Measurements from ENCODE around the gene LMNTD1. TPM values are rescaled to one million over a fixed set of nuclear protein-coding genes. Genes with fewer than 3 reads are reported as not detected.

The LMNTD1 gene
- total RNA-seq, 1 donor from 2014 or later: not detected

DNA sequence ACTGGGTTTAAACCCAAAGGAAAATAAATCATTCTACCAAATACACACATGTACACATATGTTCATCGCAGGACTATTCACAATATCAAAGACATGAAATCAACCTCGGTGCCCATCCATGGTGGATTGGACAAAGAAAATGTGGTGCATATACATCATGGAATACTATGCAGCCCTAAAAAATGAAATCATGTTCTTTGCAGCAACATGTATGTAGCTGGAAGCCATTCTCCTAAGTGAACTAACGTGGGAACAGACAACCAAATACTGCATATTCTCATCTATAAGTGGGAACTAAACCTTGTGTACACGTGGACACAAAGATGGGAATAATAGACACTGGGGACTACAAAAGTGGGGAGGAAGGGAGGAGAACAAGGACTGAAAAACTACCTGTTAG lies 96.6 kb downstream of the LMNTD1 start:
- no peaks in the 10 kb centered on the region for H3K36me3 Mint-ChIP-seq (ENCODE audit: unreplicated experiment)
- H3K4me3 Mint-ChIP-seq (ENCODE audit: unreplicated experiment): no peak overlapping the region
- no peaks in the 10 kb centered on the region for H3K9me3 Mint-ChIP-seq (ENCODE audit: unreplicated experiment)
- no peak for DNase-seq (ENCODE audit: extremely low spot score, unreplicated experiment)
- H3K4me1 Mint-ChIP-seq (ENCODE audit: unreplicated experiment): peaks cover 29% of the 10 kb centered on the region
- H3K27me3 Mint-ChIP-seq (ENCODE audit: unreplicated experiment): no peaks in the 10 kb centered on the region
- no peak for TF ChIP-seq CTCF (IDR thresholded peaks at IDR 0.05)
- H3K27ac Mint-ChIP-seq (ENCODE audit: unreplicated experiment): peak overlapping the region; percentile 54

- no peaks in the 10 kb centered on the region for H3K9me3 Mint-ChIP-seq (ENCODE audit: unreplicated experiment)
- TF ChIP-seq CTCF (IDR thresholded peaks at IDR 0.05): no peak
- no peak for DNase-seq (ENCODE audit: extremely low spot score, unreplicated experiment)
- no peaks in the 10 kb centered on the region for H3K27me3 Mint-ChIP-seq (ENCODE audit: unreplicated experiment)
- peaks cover 29% of the 10 kb centered on the region for H3K4me1 Mint-ChIP-seq (ENCODE audit: unreplicated experiment)
- H3K27ac Mint-ChIP-seq (ENCODE audit: unreplicated experiment): peak overlapping the region; percentile 54
- no peaks in the 10 kb centered on the region for H3K36me3 Mint-ChIP-seq (ENCODE audit: unreplicated experiment)
- H3K4me3 Mint-ChIP-seq (ENCODE audit: unreplicated experiment): no peak overlapping the region
These were observed 97.4 kb downstream of the LMNTD1 start for GRCh38 chr12:25455696-25456095.

- Mint-ChIP-seq H3K4me1 (ENCODE audit: unreplicated experiment) (no peaks in the 10 kb centered on the region), H3K27me3 (ENCODE audit: unreplicated experiment) (no peaks in the 10 kb centered on the region), H3K4me3 (ENCODE audit: unreplicated experiment) (no peak overlapping the region), H3K36me3 (ENCODE audit: unreplicated experiment) (peaks cover 2% of the 10 kb centered on the region), H3K9me3 (ENCODE audit: unreplicated experiment) (no peaks in the 10 kb centered on the region), H3K27ac (ENCODE audit: unreplicated experiment) (no peak overlapping the region)
- TF ChIP-seq CTCF (IDR thresholded peaks at IDR 0.05): no peak
- DNase-seq (ENCODE audit: extremely low spot score, unreplicated experiment): no peak
These were observed 104.1 kb downstream of the LMNTD1 start for GRCh38 chr12:25449007-25449406.

- Mint-ChIP-seq H3K9me3 (ENCODE audit: unreplicated experiment) (no peaks in the 10 kb centered on the region), H3K27me3 (ENCODE audit: unreplicated experiment) (no peaks in the 10 kb centered on the region), H3K4me3 (ENCODE audit: unreplicated experiment) (no peak overlapping the region), H3K4me1 (ENCODE audit: unreplicated experiment) (no peaks in the 10 kb centered on the region), H3K27ac (ENCODE audit: unreplicated experiment) (no peak overlapping the region), H3K36me3 (ENCODE audit: unreplicated experiment) (peaks cover 2% of the 10 kb centered on the region)
- TF ChIP-seq CTCF (IDR thresholded peaks at IDR 0.05): no peak
- DNase-seq (ENCODE audit: extremely low spot score, unreplicated experiment): no peak
These were observed 106.0 kb downstream of the LMNTD1 start for GRCh38 chr12:25447046-25447445.

GRCh38 chr12:25438638-25439037 lies 114.4 kb downstream of the LMNTD1 start:
- H3K4me3 Mint-ChIP-seq (ENCODE audit: unreplicated experiment): no peak overlapping the region
- TF ChIP-seq CTCF (IDR thresholded peaks at IDR 0.05): no peak
- peaks cover 20% of the 10 kb centered on the region for H3K4me1 Mint-ChIP-seq (ENCODE audit: unreplicated experiment)
- no peak overlapping the region for H3K27ac Mint-ChIP-seq (ENCODE audit: unreplicated experiment)
- no peaks in the 10 kb centered on the region for H3K36me3 Mint-ChIP-seq (ENCODE audit: unreplicated experiment)
- H3K9me3 Mint-ChIP-seq (ENCODE audit: unreplicated experiment): no peaks in the 10 kb centered on the region
- no peak for DNase-seq (ENCODE audit: extremely low spot score, unreplicated experiment)
- H3K27me3 Mint-ChIP-seq (ENCODE audit: unreplicated experiment): no peaks in the 10 kb centered on the region
